ENCODE results near the gene RTCB.

- TF ChIP-seq CTCF (IDR thresholded peaks at IDR 0.05) (no peak), POLR2AphosphoS5 (IDR thresholded peaks at IDR 0.05) (no peak)
These were observed 36.9 kb upstream of the RTCB start for GRCh38 chr22:32448980-32449379.
